ENCODE measurements around the gene PRKAG2. TPM values are rescaled to one million over a fixed set of nuclear protein-coding genes. Genes with fewer than 3 reads are reported as not detected.
"Not testable (repeated sequence)": the region's sequence is repeated elsewhere in the genome, so short reads cannot be mapped to it uniquely, and the experiment has no call there.

The PRKAG2 gene
- total RNA-seq (2014; rRNA removed; shearing (Covaris generic)): 41.6 and 59.7 TPM in 2 replicates

DNA sequence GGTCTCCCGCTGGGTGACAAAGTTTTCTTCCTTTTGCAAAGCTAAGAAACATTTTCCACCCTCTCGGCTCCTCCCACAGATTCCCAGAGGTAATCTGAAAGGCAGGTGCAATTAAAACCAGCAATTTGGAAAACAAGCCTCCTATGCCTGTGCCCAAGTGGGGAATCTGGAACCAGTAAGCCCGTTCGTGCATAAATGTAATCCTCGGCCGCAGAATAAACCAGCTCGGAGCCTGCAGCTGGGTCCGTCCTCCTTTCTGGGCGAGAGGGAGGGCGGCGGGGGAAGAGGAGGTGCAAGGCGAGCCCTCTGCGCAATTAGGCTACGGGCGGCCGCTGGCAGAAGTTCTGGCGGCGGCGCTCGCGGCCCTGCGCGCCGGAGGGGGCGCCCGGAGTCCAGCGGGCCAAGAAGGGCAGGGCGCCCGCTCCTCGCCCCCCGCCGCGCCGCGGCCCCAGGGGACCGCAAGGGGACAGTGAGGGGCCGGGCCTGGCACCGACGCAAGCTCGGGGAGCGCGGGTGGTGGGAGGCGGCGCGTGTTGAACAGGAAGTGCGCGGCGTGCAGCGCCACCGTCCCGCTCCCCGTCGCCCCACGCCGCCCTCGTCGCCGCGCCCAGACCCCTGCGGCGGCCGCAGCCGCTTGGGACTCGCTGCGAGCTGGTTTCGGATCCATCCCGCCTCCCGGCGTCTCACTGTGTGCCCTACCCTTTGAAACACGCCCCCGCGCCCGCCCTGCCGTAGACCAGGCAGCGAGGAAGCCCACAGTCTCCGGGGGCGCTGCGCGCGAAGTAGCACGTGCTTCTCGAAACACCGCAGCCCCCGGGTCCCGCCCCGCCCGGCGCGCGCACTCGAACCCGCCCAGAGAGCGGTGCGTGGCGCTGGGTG, at the start of gene PRKAG2:
TSS of gene PRKAG2 (minus strand) at position 217 of the 879 bp plus-strand sequence. CDS start 495 bp downstream, outside the sequence.
- DNase-seq (ENCODE audit: low spot score): peak; percentile 5

DNA sequence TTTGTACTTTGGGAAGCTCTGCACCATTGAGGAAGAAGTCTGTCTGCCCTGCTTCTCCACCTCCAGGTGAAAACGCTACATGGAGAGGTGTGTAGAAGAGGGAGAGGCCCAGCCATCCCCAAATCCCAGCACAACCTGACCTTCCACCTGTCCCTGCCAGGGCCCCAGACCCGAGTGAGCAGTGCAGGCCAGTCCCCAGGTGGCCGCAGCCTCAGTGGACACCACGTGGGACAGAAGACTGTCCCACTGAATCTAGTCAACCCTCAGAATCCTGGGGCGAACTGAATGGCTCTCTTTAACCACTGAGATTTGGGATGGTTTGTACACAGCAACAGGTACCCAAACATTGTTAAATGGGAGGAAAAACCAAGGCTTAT, 49.4 kb upstream of the PRKAG2 start:
- no peak for DNase-seq (ENCODE audit: low spot score)

DNA sequence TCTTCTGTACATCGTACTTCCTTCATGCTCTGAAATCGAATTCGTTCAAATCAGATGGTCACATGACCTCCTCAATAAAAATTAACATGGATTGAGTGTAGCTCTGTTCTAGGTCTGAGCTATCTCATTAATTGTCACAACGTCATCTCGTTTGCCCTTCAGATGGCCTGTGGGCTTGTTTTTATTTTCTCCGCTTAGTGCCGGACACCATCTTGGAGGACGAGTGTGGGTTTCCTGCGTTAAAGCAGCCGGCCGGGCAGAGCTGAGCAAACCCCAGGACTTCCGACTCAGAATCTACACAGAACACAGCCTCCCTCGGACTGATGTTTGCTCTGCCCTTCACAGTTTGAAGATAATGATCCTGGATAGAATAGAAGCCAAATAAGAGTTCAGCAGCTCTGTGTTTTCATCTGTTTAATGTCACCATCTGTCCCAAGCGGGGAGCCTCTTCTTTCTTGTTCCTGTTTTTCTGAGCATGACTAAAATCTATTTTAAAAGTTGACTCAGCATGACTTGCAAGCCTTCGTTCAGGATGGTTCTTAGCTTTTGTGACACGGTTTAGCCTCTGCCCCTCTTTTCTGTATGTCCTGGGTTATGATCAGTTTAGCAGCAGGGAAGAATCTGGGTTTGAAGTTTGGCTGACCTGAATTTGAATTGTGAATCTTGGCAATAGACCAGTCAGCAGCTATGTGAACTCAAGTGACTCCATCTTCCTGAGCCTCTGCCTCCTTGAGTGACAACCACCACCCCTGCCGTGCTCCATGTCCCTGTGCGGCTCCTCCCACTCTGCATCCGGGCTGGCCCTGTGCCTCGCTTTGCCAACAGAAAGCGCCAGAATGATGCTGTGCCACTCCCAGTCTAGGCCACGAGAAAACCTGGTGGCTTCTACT, 48.8 kb upstream of the PRKAG2 start:
- no peak for DNase-seq (ENCODE audit: low spot score)

DNA sequence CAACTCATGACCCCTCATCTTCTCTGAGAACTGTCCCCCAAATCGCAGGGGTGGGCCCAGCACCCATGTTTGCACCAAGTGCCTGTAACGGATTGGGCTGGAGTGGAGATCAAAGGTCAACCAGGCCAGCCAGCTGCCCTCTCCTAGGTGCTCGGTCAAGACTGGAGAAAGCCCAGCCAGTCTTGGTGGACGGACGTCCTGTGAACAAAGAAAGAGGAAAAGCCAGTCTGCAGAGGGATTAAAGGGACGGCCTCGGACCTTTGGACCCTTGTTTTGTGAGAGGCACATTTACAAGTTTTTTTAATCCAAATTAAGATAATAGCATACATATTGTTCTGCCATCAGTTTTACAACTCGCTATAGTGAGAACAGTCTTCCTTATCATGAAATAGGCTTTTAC, 47.6 kb upstream of the PRKAG2 start:
- no peak for DNase-seq (ENCODE audit: low spot score)

DNA sequence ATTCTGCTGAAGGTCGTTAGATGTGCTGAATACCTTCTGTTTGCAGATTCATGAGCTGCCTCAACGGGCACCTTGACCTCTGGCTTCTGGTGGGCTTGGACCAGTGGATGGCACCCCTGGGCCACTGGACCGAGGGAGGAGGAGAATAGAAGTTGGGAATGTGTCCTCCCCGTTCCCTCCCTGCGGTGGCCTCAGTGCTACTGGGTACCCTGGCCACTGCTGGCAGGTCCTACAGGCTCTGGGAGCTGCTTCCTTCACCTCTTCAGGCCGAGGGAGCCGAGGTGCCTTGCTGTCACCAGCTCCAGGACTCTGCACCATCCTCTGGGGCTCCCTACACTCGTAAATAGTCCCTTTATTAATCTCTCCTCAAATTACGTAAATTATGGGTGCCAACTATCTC, 47.1 kb upstream of the PRKAG2 start:
- DNase-seq (ENCODE audit: low spot score): no peak

DNA sequence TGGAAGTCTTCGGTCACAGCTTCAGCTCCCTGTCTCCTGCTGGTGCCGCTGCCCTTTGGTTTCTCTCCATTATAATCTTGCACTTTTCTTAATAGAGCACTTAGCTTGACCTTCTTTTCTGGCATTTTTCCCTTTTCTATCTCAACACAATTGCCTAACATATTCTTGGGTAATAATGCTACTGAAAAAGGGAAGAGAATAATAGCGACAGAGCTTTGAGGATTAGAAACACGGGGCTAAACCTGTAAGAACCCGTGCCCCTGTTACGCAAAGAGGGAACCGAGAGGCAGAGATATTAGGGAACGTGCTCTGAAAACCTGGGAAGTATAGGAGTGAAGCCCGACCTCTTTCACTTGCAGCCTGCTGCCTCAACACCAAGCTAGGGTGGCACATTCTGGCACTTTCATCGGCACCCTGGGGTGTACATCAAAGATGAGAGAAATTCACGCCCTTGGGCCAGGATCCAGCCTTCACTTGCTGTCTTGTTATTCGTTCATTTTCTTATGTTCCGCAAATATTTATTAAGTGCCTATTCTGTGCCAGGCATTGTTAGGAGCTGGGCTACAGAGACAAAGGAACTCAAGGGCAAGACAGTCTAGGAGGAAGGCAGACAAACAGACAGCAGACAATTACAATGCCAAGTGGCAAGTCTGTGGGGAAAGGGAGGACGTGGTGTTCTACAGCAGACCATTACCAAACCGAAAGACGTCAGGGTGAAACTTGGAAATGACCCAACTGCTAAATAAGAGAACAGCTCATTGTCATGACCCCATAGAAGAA, 46.4 kb upstream of the PRKAG2 start:
- DNase-seq (ENCODE audit: low spot score): no peak

DNA sequence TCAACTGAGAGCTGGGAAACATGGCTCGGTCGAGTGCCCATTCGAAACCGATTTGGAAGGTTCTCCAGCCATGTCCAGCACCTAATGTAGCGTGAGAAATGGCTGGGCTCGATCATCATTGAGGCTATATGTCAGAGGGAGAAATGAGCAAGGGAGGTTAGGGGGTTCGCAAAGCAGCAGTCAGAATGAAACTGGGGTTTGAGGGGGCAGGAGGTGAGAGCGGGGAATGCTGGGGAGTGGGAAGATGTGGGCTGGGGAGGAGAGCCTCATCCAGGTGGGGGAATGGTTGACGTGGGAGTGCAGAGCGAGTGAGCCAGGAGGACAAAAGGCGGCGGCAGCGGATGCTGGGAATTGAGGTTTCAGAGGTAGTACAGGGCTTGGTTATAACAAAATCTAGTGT, 44.5 kb upstream of the PRKAG2 start:
- no peak for DNase-seq (ENCODE audit: low spot score)

DNA sequence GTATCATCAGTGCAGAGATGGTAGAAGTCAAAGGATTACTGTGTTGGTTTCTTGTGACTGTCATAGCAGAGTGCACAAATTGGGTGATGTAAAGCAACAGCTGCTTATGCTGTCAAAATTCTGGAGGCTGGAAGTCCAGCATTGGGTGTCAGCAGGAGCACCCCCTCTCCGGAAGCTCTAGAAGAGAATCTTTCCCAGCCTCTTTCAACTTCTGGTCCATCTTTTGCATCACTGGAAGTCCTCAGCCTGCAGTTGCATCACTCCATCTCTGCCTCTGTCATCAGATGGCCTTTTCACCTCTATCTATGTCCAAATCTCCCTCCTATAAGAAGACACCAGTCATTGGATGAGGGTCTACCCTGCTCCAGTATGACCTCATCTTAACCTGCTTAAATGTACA, 43.6 kb upstream of the PRKAG2 start:
- no peak for DNase-seq (ENCODE audit: low spot score)

DNA sequence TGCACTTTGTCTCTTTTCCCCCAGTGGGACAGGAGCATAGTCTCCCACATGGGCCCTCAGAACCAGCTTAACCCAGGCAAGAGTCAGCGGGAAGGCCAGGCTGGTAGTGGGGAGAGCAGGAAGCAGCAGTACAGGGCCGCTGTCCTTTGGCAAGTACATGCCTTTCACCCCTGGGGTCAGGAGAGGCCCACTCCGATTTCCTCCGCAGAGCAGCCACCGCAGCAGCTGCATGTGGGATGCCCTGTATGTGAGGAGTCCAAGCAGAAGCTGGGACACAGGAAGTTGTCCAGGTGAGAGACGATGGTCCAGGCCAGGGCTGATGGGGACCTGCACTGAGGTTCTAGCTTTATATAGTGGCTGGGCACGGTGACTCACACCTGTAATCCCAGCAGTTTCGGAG, 42.7 kb upstream of the PRKAG2 start:
- no peak for DNase-seq (ENCODE audit: low spot score)

DNA sequence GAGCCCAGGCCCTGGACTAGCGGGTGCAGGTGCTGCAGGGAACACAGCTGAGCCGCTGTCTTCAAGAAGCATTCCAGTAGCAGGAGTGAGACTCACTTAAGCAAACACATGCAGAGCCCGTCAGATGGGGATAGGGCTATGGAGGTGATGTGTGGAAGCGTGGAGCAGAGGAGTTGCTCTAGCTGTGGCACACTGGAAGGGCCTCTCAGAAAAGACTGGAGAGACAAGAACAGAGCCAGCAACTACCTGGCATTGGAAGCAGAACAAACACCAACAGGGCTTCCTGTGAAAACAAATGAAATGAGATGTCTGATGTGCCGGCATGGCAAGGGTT, 41.6 kb upstream of the PRKAG2 start:
- no peak for DNase-seq (ENCODE audit: low spot score)

DNA sequence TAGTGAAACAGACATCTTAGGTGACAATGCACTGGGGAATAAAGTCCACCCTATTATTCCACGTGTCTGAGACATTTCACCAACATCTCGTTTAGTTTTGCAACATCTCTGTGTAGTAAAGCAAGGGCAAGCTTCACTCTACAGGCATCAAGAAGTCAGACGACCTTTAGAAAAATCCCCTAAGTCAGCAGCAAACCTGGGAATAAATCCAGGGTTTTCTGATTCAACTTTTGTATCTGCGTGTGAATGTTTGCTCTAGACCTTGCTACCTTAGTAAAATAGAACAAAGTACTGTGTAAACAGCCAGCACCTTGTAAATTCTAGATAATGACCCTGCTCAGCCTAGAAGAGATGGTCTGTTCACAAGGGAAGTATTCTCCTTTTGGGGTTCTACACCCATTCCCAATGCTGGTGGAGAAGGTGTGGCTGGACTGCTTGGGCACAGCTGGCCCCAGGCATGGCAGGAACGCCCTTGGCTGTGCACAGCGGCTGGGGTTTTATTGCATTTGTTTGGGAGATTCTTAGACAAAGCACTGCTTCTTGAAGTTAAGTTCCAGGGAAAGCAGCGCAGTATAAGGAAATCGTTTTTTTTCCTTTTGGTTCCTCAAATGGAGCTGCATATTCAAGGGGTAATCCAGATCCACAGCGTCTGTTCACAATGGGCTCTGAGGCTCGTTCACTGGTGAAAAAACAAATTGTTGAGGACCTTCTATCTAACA, 41.0 kb upstream of the PRKAG2 start:
- no peak for DNase-seq (ENCODE audit: low spot score)

DNA sequence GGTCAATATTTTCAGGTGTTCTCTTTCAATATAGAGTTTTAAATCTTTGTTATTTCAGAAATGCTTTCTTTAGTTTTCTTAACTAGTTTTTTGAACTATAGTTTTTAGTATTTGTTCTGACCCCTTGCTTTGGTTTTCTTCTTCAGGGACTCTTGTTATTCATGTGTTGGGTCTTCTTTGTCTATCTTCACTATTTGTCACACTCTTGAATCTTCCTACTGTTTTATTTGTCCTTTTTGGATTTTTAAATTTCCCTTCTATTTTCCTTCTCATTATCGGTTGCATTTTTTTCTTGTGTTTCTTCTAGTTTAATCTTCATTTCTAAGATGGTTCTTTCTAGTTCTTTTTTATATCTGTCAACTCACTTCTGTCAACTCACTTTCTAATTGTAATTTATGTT, 37.1 kb upstream of the PRKAG2 start:
- DNase-seq (ENCODE audit: low spot score): no peak

DNA sequence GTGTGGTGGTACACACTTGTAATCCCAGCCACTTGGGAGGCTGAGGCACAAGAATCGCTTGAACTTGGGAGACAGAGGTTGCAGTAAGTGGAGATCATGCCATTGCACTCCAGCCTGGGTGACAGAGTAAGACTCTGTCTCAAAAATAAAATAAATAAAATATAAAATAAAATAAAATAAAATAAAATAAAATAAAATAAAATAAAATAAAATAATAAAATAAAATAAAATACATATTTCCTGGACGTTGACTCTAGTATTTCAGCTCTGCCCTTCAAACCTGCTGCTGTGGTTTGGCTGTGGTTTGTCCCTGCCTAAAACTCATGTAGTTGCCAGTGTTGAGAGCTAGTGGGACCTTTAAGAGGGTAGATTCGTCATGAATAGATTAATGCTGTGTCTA, 33.7 kb upstream of the PRKAG2 start:
- not testable (repeated sequence) for DNase-seq (ENCODE audit: low spot score)

DNA sequence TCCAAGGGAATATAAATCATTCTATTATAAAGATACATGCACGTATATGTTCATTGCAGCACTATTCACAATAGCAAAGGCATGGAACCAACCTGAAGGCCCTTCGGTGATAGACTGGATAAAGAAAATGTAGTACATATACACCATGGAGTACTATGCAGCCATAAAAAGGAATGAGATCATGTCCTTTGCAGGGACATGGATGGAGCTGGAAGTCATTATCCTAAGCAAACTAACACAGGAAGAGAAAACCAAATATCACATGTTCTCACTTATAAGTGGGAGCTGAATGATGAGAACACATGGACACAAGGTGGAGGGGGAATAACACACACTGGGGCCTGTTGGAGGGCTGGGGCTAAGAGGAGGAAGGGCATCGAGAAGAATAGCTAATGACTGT, 30.2 kb upstream of the PRKAG2 start:
- DNase-seq (ENCODE audit: low spot score): not testable (repeated sequence)

DNA sequence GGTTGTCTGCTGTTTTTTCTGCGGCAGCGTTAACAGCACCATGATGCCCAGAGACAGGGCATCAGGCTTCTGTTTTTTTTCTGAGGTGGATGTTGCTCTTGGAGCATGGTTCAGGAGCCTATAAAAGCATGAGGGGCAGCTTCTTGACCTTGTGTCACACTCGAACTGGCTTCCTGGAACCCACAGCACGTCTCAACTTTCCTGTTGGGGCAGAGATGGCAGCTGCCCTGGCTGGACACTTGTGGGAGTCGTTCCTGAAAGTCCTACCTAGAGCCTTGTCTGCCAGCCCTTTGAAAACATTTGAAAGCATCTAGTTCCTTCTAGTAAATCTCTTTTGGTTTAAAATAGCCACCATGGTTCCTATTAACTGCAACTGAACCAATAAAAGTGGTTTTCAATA, 28.9 kb upstream of the PRKAG2 start:
- DNase-seq (ENCODE audit: low spot score): no peak

DNA sequence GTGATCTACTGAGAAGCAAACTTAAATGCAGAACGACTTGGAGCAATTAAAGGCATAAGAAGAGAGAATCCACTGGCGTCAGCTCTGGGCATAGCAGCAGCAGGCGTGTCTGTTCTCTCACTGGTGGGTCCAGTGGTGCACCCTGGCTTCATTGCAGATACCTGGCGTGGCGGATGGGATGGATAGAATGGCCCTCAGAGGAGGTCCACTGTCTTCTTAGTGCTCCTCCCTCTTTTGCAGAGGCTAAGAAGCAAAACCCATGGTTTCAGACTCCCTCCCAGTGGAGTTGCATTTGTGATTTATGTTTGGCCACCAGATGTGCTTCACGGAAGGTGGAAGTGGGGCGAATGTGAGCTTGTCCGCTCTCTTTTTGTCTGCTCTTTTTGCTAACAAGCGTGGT, 28.4 kb upstream of the PRKAG2 start:
- DNase-seq (ENCODE audit: low spot score): no peak

DNA sequence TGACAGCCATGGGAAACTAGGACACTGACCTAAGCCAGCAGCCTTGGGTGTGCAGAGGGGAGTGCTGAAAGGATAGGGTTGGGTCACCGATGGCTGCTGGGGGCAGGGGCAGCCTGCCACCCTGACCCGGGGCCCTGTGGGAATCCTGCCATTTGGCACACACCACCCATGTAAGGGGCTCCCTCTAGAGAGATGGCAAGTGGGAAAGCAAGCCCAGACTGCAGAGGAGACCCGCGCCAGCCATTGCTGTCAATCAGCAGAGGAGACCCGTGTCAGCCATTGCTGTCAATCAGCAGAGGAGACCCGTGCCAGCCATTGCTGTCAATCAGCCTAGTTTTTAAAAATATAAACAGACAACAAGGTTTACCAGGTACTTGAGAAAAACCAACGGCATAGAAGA, 27.4 kb upstream of the PRKAG2 start:
- no peak for DNase-seq (ENCODE audit: low spot score)

DNA sequence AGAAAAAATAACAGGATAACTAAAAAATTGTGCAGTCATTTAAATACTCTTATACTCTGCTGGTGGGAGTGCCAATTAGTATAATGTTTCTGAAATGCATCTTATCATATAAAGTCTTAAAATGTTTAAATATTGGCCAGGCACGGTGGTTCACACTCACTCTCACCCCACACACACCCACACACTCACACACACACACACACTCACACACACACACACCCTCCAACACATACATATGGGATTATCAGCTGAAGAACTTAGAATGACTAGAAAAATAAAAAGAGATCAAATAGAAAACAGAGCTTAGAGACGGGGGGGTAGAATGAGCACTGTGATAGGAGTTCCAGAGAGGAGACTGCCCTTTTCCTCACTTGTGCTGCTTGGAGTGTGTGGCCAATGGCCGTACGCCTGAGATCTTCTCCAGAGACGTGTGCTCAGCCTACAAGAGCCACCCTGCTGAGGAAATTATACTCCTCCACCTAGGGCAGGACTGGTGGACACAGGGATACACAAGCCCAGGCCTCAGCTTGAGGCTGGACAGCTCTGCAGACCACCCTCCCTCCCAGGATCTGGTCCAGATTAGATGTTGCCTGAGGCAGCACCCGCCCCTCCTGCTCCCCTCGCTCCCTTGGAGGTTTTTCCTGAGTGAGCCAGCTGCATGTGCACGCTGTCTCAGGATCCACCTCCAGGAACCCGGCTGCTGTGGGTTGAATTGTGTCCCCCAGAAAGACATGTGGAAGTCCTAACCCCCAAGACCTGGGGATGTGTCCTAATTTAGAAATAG, 26.5 kb upstream of the PRKAG2 start:
- DNase-seq (ENCODE audit: low spot score): no peak

DNA sequence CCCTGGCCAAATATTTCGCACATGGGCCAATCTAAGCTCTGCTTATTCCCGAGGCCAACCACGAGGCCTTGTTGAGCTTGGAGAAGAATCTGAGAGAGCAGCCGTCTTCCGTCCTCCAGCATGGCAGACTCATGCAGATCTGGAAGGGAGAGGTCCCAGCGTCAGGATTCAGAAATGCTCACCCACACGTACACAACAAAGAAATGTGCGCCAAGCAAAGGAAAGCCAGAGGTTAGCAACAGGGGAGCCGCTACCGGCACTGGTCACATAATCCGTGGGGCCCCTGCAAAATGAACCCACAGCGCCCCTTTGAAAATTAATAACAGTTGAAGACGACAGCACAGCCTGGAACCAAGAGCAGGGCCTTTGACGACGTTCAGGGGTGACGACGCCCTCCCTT, 25.4 kb upstream of the PRKAG2 start:
- DNase-seq (ENCODE audit: low spot score): no peak

DNA sequence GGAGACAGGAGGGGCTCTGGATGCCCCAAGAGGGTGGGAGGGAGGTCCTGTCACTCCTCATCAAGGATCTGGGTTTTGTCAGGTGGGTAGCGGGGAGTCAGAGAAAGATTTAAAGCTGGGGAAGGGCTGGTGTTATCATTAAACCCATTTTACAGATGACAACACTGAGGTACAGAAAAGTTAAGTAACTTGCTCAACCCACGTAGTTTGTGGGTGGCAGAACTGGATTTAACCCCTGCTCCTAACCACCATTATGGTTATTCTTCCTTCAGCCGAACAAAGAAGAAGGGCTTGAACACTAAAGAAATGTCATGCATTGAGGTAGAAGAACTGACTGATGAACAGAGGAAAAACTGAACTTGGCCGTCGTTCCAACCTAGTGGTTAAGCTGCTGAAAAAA, 24.9 kb upstream of the PRKAG2 start:
- DNase-seq (ENCODE audit: low spot score): no peak

All from A172 (cell line).